HCEC 1CT (cell line): Measurements from ENCODE around the gene CELSR1.
A peak's percentile ranks its signal among the peaks of the same experiment; 100 is the strongest.
"Not testable (repeated sequence)": the region's sequence is repeated elsewhere in the genome, so short reads cannot be mapped to it uniquely, and the experiment has no call there.

Experiments
- DNase-seq: peaks from one replicate; pipeline ENCODE4 v3.0.0-alpha.2; 2017

The CELSR1 gene

GRCh38 chr22:46479046-46479445, 58.4 kb downstream of the CELSR1 start:
- no peak for DNase-seq

- no peak for DNase-seq
Observed at GRCh38 chr22:46478083-46478551, 59.3 kb downstream of the CELSR1 start.

DNA sequence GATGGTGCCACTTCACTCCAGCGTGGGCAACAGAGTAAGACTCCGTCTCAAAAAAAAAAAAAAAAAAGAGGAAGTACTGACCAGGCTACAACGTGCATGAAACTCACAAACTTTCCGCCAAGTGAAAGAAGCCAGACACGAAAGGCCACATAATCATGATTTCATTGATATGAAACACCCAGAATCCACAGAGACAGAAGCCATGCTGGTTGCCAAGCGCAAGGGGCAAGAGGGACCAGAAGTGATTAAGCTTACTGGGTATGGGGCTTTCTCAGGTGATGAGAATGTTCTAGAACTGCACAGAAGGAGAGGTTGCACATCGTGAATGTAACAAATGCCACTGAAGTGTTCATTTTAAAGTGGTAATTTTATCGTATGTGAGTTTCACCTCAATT, 60.9 kb downstream of the CELSR1 start:
- DNase-seq: no peak

DNA sequence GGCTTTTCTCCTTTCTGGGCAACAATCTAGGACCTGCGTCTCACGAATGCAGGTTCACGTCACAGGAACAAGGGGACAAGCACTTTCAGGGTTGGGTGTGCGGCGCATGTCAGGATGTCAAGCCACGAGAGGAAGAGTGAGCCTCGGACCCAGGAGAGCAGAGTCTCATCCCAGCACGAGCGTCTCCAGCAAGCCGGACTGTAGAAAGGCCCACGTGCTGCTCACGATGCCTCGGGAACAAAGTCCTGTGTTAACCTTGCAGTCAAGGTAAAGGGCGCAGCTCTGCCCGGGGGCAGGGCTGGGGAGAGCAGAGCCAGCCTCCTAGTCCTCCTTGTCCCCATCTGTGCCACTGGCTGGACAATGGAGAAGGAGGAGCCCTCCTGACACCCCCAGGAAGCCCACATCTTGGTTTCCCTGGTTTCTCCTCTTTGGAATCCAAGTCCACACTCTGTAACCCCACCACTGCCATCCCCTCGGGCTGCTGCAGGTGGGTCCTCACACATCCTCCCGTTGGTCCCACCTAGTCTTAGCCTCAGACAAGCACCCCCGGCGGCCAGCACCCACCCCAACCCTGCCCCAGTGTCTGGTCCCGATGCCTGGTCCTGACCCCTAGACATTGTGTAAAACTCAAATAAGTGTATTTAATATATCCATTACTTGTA, 63.4 kb downstream of the CELSR1 start:
- DNase-seq: no peak

DNA sequence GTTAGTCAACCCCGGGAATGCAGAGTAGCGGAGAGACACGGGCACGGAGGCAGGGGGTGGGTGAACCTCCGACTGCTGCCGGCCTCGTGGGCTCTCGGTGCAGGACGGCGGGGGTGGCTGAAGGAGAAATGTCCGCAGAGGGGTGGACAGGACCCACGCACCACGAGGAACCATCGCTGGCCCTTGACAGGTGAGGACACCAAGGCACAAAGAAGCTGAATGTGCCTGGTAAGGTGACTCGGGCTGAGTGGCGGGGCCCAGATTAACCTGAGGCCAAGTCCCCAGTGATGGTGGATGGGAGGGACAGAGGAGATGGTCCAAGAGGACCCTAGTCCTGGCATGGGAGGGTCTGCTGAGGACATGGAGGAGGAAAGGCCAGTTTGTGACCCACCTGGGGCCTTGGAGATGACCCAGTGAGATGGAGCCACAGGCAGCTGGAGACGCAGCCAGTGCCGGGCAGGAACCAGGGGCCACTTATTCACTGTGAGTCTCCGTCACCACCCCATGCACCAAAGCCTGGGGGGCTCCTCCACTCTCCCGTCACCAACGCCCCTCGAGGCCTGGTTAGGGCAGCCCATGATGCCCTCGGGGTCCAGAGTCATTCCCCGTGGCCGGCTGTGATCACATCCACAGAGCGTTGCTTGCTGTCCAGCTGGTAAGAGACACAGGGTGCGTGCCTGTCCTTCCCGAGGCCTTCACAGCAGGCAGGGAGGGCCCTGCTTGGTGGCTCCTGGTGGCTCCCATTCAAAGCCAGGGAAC, 64.2 kb downstream of the CELSR1 start:
- DNase-seq: no peak

DNA sequence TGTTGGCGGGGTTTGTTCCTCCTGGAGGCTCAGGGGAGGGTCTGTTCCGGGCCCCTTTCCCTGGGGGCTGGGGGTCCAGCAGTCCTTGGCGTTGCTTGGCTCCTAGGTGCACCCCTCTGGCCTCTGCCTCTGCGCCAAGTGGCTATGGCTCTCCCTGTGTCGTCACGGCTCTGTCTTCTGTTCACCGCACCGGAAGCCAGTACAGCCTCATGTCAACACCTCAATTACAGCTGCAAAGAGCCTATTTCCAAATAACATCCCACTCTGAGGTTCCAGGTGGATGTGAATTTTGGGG, 64.8 kb downstream of the CELSR1 start:
- no peak for DNase-seq

GRCh38 chr22:46471901-46472721, 65.3 kb downstream of the CELSR1 start:
- DNase-seq: no peak

DNA sequence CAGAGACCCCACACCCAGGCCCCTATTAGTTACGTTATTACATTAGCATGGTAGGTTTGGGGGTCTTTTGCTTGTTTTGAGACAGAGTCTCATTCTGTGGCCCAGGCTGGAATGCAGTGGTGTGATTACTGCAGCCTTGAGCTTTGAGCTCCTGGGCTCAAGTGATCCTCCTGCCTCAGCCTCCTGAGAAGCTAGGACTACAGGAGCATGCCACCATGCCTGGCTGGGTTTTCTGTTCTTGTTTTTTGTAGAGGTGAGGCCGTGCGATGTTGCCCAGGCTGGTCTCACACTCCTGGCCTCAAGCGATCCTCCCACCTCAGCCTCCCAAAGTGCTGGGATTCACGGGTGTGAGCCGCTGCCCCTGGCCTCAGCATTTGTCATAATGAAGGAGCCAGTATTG, 66.1 kb downstream of the CELSR1 start:
- not testable (repeated sequence) for DNase-seq

- no peak for DNase-seq
Observed at GRCh38 chr22:46469711-46470110, 67.7 kb downstream of the CELSR1 start.

DNA sequence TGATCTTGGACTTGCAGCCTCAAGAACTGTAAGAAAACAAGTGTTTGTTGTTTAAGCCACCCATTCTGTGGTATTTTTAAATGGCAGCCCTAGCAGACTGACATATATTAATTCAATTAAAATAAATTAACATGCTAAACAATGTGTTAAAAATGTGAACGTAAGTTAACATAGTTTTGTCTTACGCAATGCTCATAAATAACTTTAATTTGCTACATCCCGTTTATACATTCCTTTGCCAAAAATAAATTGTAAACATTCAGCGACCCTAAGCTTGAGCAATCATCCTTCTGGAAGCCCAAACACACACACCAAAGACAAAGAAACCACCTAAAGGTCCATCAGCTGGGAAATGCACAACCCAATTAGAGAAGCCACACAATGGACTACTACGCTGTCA, 70.4 kb downstream of the CELSR1 start:
- no peak for DNase-seq

- no peak for DNase-seq
Observed at GRCh38 chr22:46466255-46466676, 71.2 kb downstream of the CELSR1 start.

- DNase-seq: no peak
Observed at GRCh38 chr22:46465793-46466192, 71.6 kb downstream of the CELSR1 start.

DNA sequence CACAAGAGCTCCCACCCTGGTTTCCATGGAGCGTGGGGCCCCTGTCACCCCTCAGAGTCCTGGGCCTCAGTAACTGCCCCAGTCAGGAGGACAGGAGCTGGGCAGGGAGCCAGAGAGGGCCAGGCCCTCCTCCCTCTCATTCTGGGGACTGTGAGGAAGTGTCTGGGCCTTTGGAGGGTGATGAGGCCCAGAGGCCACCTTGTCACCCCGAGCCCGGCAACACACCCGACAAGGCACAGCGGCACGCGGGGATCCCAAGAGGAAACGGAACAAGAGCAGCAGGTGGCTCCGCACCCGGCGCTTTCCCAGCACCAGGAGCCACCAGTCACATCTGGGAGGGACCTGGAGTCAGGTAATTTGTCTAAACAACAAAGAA, 72.1 kb downstream of the CELSR1 start:
- no peak for DNase-seq

GRCh38 chr22:46464701-46465344, 72.6 kb downstream of the CELSR1 start:
- no peak for DNase-seq

- DNase-seq: no peak
Observed at GRCh38 chr22:46464296-46464695, 73.1 kb downstream of the CELSR1 start.

DNA sequence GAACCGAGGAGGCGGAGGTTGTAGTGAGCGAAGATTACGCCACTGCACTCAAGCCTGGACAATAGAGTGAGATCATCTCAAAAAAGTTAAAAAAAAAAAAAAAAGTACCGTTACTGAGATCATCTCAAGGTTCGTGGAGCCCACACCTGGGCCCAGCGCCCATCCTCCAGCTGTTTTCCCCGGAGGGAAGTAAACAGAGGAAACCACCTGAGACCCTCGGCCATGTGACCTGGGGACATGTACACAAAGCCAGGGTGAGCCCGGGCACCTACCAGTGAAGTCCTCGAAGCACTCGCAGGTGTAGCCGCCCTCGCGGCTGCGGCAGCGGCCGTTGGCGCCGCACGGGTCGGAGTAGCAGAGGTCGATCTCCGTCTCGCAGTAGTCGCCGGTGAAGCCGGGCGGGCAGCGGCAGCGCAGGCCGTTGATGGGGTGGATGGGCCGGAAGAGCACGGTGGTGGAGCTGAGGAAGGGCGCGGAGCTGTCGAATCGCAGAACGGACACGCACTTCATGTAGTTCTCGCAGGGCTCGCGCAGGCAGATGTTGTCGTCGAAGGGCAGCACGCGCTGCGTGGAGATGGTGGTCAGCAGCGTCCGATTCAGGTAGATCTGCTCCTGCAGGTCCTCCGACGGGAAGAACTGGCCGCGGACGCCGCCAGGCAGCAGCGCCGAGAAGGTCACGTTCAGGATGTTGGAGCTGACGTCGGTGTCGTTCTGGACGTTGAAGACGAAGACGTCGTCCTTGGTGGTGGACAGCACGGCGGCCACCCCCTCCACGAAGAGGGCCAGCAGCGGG, 73.8 kb downstream of the CELSR1 start:
- no peak for DNase-seq

- DNase-seq: peak; percentile 61
Observed at GRCh38 chr22:46462726-46463371, 74.6 kb downstream of the CELSR1 start.

DNA sequence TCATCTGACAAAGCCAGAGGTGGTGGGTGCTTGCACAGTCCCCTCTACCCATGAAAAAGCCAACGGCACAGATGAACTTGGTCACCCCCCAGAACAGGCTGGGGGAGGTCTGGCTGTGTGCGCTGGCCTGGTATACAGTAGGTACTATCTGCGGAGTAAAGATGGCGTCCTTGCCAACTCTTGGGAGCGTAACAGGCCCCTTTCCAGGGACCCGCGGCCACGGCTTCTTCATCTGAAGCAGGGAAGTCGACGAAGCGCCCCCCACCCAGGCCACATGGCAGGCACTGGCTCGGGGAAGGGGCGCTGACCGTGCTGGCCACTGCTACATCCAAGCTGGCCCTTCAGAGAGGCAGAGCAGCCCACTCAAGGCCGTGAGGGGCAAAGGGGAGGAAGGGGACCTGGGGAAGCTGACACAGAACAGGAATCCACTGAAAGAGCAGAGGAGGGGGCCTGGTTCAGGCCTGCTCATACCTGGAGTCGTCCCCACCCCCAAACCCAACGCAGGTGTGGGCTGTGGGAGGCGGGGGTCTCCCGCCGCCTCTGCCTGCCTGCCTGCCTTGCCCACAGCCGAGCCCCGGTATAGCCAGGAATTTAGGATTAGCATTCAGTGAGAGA, 75.7 kb downstream of the CELSR1 start:
- no peak for DNase-seq

DNA sequence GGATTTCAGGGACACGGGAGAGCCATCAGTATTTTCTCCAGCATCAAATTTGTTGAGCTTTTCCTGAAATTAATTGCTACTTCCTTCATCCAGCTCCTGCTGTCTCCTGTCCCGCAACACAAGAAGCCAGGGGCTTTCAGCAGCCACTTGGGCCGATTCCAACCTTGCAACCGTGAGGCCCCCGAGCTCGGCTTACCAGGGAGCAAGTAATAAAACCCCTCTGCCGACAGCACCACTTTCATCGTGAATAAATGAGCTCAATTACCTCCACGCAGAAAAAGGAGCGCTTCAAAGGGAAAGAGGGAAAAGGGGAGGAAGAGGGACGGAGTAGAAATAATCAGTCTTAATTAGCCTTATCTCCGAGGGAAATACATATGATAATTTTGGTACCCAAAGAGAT, 76.6 kb downstream of the CELSR1 start:
- DNase-seq: no peak

- DNase-seq: no peak
Observed at GRCh38 chr22:46459347-46460065, 77.9 kb downstream of the CELSR1 start.

DNA sequence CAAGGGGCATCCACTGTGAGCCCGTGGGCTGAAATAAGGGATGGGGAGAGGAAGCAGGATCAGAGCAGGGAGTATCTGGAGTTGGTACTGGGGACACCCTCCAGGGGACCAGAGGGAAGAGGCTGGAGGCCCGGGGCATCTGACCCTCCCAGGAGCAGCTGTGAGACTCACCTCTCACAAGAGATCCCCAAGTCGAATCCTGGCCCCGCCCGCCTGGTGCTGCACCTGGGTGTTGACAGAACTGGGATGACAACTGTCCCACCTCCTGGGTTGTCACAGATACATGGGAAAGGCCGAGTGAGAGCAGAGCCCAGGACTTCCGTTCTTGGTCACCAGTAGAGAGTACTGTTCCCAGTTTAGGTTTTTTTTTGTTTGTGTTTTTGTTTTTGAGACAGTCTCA, 78.9 kb downstream of the CELSR1 start:
- no peak for DNase-seq
